LNCAP (cell line): ENCODE measurements around the gene NEK11.

ENCODE experiments used
- CTCF ChIP-seq: fragments of 450-650 bp; IDR thresholded peaks from 2 replicates; pipeline ENCODE4 v1.5.1; 2017; ENCODE audit warnings: mild to moderate bottlenecking

NEK11 gene

GRCh38 chr3:131026321-131027151 is at the start of gene NEK11, which contains the start of gene ASTE1:
TSS of gene NEK11 (plus strand) at chr3:131026877. CDS start at chr3:131029709, 2,832 bp downstream.
TSS of gene ASTE1 (minus strand) at chr3:131026825. CDS start at chr3:131025306, 1,519 bp downstream.
- TF ChIP-seq CTCF: no peak

DNA sequence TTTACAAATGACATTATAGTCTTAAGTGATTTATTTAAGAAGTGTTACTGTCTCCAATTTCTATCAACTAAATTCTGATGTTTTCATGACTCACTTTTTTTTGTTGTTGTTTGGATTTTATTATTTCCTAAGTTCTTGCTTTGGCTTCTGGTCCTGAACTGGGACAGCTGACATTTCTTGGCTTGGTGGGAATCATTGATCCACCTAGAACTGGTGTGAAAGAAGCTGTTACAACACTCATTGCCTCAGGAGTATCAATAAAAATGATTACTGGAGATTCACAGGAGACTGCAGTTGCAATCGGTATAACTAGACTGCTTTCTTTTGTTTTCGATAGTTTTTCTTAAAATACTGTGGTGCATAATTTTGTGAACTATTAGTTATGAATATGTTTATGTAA is 47.6 kb upstream of the NEK11 start:
- TF ChIP-seq CTCF: no peak

GRCh38 chr3:130981469-130981868 is 45.2 kb upstream of the NEK11 start:
- no peak for TF ChIP-seq CTCF

DNA sequence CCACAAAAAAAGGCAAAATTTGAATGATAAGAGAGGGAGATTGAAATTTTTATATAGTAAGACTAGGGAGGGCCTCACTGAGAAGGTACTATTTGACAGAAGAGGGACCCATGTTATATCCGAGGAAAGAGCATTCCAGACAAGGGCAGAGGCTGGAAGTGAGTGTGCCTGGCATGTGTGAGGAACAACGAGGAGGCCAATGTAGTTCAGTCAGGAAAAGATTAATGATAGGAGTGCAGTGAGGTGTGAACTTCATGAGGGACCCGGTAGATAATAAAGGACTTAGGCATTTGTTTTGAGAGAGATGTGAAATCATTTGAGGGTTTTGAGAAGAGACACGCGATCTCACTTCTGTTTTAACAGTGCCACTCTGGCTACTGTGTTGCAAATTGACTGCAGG is 36.4 kb upstream of the NEK11 start:
- no peak for TF ChIP-seq CTCF

DNA sequence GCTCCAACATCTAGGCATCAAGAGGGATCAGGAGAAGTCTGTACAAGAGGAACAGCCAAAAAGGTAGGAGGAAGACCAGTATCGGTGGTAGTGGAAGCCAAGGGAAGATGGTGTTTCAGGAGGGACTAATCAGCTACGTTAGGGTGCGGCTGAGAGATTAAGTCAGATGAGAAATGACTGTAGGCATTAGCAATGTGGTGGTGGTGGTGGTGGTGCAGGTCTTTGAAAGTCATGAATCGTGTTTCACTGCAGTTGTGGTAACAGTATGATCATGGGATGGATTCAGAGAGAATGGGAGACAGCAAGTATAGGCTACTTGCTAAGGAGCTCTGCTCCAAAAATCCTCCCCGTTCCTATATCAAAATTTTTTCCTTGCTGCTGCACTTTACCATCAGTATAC is 35.6 kb upstream of the NEK11 start:
- TF ChIP-seq CTCF: no peak

DNA sequence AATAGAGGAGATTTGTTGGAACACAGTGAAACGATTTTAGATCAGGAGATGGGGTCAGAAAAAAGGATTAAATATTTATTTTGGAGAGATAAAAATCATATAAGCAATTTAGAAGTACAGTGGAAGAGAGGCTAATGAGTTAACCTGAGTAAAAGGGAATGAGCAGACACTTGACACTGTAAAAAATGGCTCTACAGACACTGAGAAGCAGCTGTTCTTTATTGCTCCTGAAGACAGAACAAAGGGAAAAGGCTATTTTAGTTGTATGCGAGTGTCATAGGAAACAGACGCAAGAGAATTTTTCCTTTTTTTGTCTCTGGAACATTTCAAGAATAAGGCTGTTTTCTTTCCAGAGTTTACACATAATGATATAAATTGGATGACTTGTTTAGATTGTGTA is 34.3 kb upstream of the NEK11 start:
- TF ChIP-seq CTCF: no peak

DNA sequence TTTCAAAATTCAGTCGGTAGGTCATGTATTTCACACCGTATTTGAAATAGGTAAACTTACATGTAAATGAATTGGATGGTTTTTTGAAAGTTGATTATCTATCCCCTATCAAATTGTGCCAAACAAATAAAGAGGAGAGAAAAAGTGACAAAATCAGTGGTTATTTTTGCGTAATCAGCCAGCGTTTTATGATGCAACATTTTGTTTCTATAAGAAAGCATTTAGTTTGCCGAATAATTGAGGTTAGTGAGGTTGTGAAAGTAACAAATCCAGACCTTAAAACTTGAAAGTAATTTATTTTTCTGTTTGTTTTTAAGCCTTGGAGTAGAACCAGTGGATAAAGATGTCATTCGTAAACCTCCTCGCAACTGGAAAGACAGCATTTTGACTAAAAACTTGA is 29.4 kb upstream of the NEK11 start:
- no peak for TF ChIP-seq CTCF
